K562 (cell line): ENCODE measurements around the gene GJC2. TPM values are rescaled to one million over a fixed set of nuclear protein-coding genes. Genes with fewer than 3 reads are reported as not detected.
A peak's percentile ranks its signal among the peaks of the same experiment; 100 is the strongest.

ENCODE experiments used
- DEAF1 ChIP-seq: fragments of 450-650 bp; formaldehyde crosslinking; IDR thresholded peaks from 2 replicates; pipeline ENCODE4 v1.4.0; 2020; ENCODE audit warnings: mild to moderate bottlenecking, moderate library complexity
- HDGF ChIP-seq: fragments of 450-650 bp; IDR thresholded peaks from 2 replicates; pipeline ENCODE4 v1.6.1; 2016
- KHSRP ChIP-seq: fragments of 450-650 bp; IDR thresholded peaks from 2 replicates; pipeline ENCODE4 v1.6.1; 2017
- PRPF4 ChIP-seq: fragments of 200-400 bp; formaldehyde crosslinking; IDR thresholded peaks from one replicate; pipeline ENCODE4 v1.6.1; 2017; ENCODE audit warnings: low read length, low read depth, mild to moderate bottlenecking; ENCODE audit not compliant: insufficient read depth, poor library complexity, severe bottlenecking
- ZNF436 ChIP-seq: fragments of 250-450, 450-650 bp; sonication (Bioruptor Pico); formaldehyde crosslinking; IDR thresholded peaks from 2 replicates; pipeline ENCODE4 v1.7.0; 2020; ENCODE audit warnings: mild to moderate bottlenecking
- polyA plus RNA-seq, 8 experiments: library from polyadenylated mRNA; depleted of rRNA in 4 of 8; stranded (reverse) in 5 of 8; unstranded in 3 of 8; fragments of >200 nt; fragmentation: Nextera tagmentation in 2 of 8; fragmentation: Illumina TruSeq in 1 of 8; extraction: Ambion mirVana in 2 of 8; extraction: Trizol in 1 of 8; gene quantifications; 2 replicates each; pipeline versions ENCODE4 v1.2.1 to v1.2.3, GENCODE V29; 2011 to 2014; ENCODE audit warnings: inconsistent platforms in 1 of 8, missing spikeins in 1 of 8
- total RNA-seq, 7 experiments: library from RNA; depleted of rRNA in 6 of 7; stranded (reverse); fragments of >200 nt in 6 of 7; fragmentation: Illumina TruSeq in 2 of 7; extraction: Trizol in 2 of 7; gene quantifications; 2 replicates each; pipeline versions ENCODE4 v1.2.1 to v1.2.3, GENCODE V29; 2011 to 2021; ENCODE audit warnings: low replicate concordance in 1 of 7
- TF ChIP-seq, protein P1 (sequence below): fragments of 250-450 bp; sonication (Bioruptor Pico); IDR thresholded peaks from 2 replicates; pipeline ENCODE4 v1.5.0; 2021; ENCODE audit warnings: mild to moderate bottlenecking, moderate library complexity
- TF ChIP-seq, protein P2 (sequence below): sonication (generic); formaldehyde crosslinking; IDR thresholded peaks from 2 replicates; pipeline ENCODE4 v1.8.0; 2022; ENCODE audit warnings: missing genetic modification reagents, mild to moderate bottlenecking, moderate library complexity, borderline replicate concordance
- TF ChIP-seq, protein P3 (sequence below): sonication (generic); formaldehyde crosslinking; IDR thresholded peaks from 2 replicates; pipeline ENCODE4 v1.8.0; 2023; ENCODE audit warnings: mild to moderate bottlenecking, missing genetic modification reagents
- TF ChIP-seq, protein P4 (sequence below), 2 experiments: IDR thresholded peaks; 2 replicates each; pipeline ENCODE4 v1.6.1; 2012; ENCODE audit warnings: improper control_type of control experiment in 2 of 2, low read depth in 2 of 2, low read length in 2 of 2, borderline replicate concordance in 1 of 2
- TF ChIP-seq, protein P5 (sequence below): fragments of 200-400 bp; formaldehyde crosslinking; IDR thresholded peaks from 2 replicates; pipeline ENCODE4 v1.6.1; 2017; ENCODE audit warnings: mild to moderate bottlenecking, low read depth, low read length, moderate library complexity

GJC2 gene
- total and polyA plus RNA-seq, 9 of the 15 experiments (the other 6 are each of a cell fraction or from before 2014, with no cell fraction given) = 0.03 to 0.62 (median 0.11) TPM; not detected in 2

- TF ChIP-seq HDGF (no peak), ZNF436 (CRISPR knock-in tag) (no peak), PRPF4 (no peak), DEAF1 (CRISPR knock-in tag) (no peak), KHSRP (peak; percentile 99)
- TF ChIP-seq, protein P1, sequence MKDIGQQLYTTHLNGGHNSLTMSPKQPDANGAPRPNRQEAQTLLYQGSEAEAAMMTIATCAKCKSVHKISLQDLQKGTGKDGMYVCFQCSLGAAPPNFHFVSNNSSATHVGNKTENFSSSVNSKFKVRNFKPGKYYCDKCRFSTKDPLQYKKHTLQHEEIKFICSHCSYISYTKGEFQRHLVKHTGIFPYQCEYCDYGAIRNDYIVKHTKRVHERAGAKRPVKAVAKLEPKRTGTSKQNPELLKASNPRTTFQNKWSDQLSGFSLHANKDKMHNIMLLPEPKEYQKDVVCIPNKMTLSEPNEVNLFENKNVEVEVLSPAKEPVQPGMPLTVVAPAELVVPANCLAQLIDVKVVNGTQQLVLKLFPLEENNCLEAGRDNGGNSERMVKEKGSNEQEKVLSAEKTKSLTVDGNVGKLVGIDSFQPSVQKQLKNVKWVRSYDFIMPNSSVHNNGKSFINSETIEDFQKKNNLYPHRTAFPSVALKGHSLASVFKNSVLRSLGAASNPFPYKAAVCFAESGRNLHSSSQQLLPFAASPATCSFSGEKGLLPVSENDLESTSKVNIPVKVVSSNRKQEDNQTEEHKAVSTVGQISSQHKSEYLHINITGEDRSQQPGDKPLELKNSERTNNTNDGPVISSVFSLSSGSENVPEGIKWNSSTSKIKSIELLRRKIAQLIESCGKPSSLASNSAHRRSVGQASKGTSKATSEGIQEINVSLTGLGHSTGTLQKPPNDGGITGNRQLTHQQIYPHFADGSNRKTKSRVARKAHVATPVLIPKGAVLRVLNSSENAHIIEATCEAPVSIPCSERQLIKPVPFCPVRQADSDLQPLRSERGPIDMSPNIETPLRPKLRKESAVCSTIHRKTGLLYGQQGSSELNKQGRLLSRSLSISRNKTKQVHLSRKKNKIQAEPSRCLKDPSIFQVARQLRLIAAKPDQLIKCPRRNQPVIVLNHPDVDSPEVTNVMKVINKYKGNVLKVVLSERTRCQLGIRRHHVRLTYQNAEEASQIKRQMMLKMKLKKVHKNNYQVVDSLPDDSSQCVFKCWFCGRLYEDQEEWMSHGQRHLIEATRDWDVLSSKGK = no peak
- TF ChIP-seq, protein P2, sequence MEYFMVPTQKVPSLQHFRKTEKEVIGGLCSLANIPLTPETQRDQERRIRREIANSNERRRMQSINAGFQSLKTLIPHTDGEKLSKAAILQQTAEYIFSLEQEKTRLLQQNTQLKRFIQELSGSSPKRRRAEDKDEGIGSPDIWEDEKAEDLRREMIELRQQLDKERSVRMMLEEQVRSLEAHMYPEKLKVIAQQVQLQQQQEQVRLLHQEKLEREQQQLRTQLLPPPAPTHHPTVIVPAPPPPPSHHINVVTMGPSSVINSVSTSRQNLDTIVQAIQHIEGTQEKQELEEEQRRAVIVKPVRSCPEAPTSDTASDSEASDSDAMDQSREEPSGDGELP (CRISPR knock-in tag) = peak; percentile 80
- TF ChIP-seq, protein P3, sequence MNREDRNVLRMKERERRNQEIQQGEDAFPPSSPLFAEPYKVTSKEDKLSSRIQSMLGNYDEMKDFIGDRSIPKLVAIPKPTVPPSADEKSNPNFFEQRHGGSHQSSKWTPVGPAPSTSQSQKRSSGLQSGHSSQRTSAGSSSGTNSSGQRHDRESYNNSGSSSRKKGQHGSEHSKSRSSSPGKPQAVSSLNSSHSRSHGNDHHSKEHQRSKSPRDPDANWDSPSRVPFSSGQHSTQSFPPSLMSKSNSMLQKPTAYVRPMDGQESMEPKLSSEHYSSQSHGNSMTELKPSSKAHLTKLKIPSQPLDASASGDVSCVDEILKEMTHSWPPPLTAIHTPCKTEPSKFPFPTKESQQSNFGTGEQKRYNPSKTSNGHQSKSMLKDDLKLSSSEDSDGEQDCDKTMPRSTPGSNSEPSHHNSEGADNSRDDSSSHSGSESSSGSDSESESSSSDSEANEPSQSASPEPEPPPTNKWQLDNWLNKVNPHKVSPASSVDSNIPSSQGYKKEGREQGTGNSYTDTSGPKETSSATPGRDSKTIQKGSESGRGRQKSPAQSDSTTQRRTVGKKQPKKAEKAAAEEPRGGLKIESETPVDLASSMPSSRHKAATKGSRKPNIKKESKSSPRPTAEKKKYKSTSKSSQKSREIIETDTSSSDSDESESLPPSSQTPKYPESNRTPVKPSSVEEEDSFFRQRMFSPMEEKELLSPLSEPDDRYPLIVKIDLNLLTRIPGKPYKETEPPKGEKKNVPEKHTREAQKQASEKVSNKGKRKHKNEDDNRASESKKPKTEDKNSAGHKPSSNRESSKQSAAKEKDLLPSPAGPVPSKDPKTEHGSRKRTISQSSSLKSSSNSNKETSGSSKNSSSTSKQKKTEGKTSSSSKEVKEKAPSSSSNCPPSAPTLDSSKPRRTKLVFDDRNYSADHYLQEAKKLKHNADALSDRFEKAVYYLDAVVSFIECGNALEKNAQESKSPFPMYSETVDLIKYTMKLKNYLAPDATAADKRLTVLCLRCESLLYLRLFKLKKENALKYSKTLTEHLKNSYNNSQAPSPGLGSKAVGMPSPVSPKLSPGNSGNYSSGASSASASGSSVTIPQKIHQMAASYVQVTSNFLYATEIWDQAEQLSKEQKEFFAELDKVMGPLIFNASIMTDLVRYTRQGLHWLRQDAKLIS (CRISPR knock-in tag) = no peak; the same call in 1 of the 2 replicates
- TF ChIP-seq, protein P4, sequence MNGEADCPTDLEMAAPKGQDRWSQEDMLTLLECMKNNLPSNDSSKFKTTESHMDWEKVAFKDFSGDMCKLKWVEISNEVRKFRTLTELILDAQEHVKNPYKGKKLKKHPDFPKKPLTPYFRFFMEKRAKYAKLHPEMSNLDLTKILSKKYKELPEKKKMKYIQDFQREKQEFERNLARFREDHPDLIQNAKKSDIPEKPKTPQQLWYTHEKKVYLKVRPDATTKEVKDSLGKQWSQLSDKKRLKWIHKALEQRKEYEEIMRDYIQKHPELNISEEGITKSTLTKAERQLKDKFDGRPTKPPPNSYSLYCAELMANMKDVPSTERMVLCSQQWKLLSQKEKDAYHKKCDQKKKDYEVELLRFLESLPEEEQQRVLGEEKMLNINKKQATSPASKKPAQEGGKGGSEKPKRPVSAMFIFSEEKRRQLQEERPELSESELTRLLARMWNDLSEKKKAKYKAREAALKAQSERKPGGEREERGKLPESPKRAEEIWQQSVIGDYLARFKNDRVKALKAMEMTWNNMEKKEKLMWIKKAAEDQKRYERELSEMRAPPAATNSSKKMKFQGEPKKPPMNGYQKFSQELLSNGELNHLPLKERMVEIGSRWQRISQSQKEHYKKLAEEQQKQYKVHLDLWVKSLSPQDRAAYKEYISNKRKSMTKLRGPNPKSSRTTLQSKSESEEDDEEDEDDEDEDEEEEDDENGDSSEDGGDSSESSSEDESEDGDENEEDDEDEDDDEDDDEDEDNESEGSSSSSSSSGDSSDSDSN (IDR thresholded peaks at IDR 0.05; ENCODE audit: borderline replicate concordance in 1 of 2, low read depth in 2 of 2, low read length in 2 of 2) = 0 out of 4 replicates have a peak, but pooled peaks of 1 of the 2 experiments have one; percentile 52
- TF ChIP-seq, protein P5, sequence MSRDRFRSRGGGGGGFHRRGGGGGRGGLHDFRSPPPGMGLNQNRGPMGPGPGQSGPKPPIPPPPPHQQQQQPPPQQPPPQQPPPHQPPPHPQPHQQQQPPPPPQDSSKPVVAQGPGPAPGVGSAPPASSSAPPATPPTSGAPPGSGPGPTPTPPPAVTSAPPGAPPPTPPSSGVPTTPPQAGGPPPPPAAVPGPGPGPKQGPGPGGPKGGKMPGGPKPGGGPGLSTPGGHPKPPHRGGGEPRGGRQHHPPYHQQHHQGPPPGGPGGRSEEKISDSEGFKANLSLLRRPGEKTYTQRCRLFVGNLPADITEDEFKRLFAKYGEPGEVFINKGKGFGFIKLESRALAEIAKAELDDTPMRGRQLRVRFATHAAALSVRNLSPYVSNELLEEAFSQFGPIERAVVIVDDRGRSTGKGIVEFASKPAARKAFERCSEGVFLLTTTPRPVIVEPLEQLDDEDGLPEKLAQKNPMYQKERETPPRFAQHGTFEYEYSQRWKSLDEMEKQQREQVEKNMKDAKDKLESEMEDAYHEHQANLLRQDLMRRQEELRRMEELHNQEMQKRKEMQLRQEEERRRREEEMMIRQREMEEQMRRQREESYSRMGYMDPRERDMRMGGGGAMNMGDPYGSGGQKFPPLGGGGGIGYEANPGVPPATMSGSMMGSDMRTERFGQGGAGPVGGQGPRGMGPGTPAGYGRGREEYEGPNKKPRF = no peak
Measured at GRCh38 chr1:228109073-228109961, 40.4 kb upstream of the GJC2 start, which contains the start of gene MRPL55 (continued).
